Measurements from ENCODE around the gene MAPK6.

MAPK6 gene

DNA sequence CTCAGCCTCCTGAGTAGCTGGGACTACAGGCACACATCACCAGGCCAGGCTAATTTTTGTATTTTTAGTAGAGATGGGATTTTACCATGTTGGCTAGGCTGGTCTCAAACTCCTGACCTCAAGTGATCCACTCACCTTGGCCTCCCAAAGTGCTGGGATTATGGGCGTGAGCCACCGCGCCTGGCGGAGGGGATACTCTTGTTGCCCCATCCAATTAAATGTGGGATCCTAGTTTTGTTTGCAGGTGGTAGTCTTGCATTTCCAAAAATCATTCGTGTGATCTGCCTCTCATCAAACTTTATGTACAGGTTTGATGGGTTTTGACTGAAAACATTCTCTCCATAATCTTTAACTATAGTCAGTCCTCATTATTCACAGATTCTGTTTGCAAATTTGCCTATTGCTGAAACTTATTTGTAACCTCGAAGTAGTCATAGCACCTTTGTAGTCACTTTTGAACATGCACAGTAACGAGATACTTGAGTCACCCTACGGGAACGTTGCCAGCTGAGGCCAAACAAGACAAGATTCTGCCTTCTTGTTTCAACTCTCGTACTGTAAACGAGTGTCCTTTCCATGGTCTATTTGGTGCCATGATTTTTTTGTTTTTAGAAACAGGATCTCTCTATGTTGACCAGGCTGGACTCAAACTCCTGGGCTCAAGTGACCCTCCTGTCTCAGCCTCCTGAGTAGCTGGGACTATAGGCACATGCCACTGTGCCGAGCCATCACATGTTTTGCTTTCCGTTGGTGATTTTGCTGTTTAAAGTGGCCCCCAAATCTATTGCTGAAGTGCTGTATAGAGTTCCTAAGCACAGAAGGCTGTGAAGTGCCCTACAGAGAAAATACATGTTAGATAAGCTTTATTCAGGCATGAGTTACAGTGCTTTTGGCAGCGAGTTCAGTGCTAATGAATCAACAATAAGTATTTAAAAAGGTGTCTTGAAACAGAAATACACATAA is 8.1 kb upstream of the MAPK6 start:
- no peak for TF ChIP-seq EZH2 (IDR thresholded peaks at IDR 0.05; ENCODE audit: borderline replicate concordance, low read length)
- TF ChIP-seq, protein P1, sequence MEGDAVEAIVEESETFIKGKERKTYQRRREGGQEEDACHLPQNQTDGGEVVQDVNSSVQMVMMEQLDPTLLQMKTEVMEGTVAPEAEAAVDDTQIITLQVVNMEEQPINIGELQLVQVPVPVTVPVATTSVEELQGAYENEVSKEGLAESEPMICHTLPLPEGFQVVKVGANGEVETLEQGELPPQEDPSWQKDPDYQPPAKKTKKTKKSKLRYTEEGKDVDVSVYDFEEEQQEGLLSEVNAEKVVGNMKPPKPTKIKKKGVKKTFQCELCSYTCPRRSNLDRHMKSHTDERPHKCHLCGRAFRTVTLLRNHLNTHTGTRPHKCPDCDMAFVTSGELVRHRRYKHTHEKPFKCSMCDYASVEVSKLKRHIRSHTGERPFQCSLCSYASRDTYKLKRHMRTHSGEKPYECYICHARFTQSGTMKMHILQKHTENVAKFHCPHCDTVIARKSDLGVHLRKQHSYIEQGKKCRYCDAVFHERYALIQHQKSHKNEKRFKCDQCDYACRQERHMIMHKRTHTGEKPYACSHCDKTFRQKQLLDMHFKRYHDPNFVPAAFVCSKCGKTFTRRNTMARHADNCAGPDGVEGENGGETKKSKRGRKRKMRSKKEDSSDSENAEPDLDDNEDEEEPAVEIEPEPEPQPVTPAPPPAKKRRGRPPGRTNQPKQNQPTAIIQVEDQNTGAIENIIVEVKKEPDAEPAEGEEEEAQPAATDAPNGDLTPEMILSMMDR (IDR thresholded peaks at IDR 0.05; ENCODE audit: low read length): no peak
- H3K36me3 ChIP-seq (ENCODE audit: insufficient read depth, low read length): no peaks in the 10 kb centered on the region
- H3K9me3 ChIP-seq (ENCODE audit: low read length): no peaks in the 10 kb centered on the region
- no peaks in the 10 kb centered on the region for H3K27me3 ChIP-seq (ENCODE audit: insufficient read depth, low read length)
- no peaks in the 10 kb centered on the region for H4K20me1 ChIP-seq (ENCODE audit: insufficient read depth, low read length)
- no peak overlapping the region for H3K27ac ChIP-seq (ENCODE audit: low read depth, low read length, poor library complexity, severe bottlenecking)
- peaks cover 31% of the 10 kb centered on the region for H3K4me1 ChIP-seq (ENCODE audit: insufficient read depth, low read length, severe bottlenecking)
- H3F3A ChIP-seq (ENCODE audit: insufficient read depth, low read length): no peaks in the 10 kb centered on the region
- no peaks in the 10 kb centered on the region for H3K9me2 ChIP-seq (ENCODE audit: low read depth, low read length)
- no peak overlapping the region for H3K9ac ChIP-seq (ENCODE audit: low read length)
- no peaks in the 10 kb centered on the region for H3K79me2 ChIP-seq (ENCODE audit: insufficient read depth, low read length)
- H3K4me2 ChIP-seq (ENCODE audit: low read length): no peak overlapping the region
- H3K4me3 ChIP-seq (ENCODE audit: low read depth, low read length, poor library complexity, severe bottlenecking): no peak overlapping the region
- 0 out of 2 replicates have a peak overlapping the region, but pooled peaks have one; percentile 7 for H2AFZ ChIP-seq (ENCODE audit: low read length)

DNA sequence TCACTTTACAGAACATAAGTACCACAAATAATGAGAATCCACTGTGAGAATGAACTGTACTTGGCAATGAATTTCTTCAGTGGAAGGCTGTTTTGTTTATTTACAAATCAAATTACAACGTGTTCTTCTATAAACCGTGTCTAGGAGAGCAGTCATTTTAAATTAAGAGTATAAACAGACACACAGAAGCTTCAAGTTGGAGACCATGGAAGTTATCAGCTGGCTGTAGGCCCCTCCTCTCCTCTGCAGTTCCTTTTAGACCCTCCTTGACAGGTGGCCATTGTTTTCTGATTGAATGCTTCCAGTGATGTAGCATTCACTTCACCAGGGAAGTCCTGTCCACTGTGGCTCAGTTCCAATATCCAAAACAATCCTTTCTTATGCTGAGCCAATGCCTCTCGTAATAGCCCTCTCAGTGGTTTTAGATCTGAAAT is 7.3 kb upstream of the MAPK6 start:
- Histone ChIP-seq H3K36me3 (ENCODE audit: insufficient read depth, low read length) (no peaks in the 10 kb centered on the region), H3K79me2 (ENCODE audit: insufficient read depth, low read length) (no peaks in the 10 kb centered on the region), H3K4me3 (ENCODE audit: low read depth, low read length, poor library complexity, severe bottlenecking) (no peak overlapping the region), H3K9me3 (ENCODE audit: low read length) (no peaks in the 10 kb centered on the region), H2AFZ (ENCODE audit: low read length) (0 out of 2 replicates have a peak overlapping the region, but pooled peaks have one; percentile 7), H3K9ac (ENCODE audit: low read length) (no peak overlapping the region), H3K9me2 (ENCODE audit: low read depth, low read length) (no peaks in the 10 kb centered on the region), H3K4me2 (ENCODE audit: low read length) (no peak overlapping the region), H3K4me1 (ENCODE audit: insufficient read depth, low read length, severe bottlenecking) (peaks cover 26% of the 10 kb centered on the region), H3K27ac (ENCODE audit: low read depth, low read length, poor library complexity, severe bottlenecking) (no peak overlapping the region), H3F3A (ENCODE audit: insufficient read depth, low read length) (no peaks in the 10 kb centered on the region), H4K20me1 (ENCODE audit: insufficient read depth, low read length) (no peaks in the 10 kb centered on the region), H3K27me3 (ENCODE audit: insufficient read depth, low read length) (no peaks in the 10 kb centered on the region)
- TF ChIP-seq, protein P1 (IDR thresholded peaks at IDR 0.05; ENCODE audit: low read length): no peak
- no peak for TF ChIP-seq EZH2 (IDR thresholded peaks at IDR 0.05; ENCODE audit: borderline replicate concordance, low read length)

DNA sequence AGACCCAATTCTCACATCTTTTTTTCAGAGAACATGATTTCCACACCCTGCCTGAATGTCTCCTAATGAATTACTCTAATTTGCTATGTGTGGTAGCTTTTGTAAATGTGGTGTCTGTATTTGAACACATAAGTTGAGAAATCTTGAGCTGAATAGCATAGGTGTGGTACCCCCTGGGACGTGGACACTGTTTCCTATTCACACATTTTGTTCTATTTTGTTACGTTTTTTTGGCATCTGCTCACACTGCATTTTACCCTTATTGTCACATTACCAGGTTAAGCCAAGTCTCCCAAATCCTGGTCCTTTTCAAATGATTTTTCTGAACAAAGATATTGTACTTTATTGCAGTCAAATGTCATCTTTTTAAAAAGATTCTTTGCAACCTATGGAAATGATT is 6.8 kb upstream of the MAPK6 start:
- no peak overlapping the region for H2AFZ ChIP-seq (ENCODE audit: low read length)
- TF ChIP-seq EZH2 (IDR thresholded peaks at IDR 0.05; ENCODE audit: borderline replicate concordance, low read length): no peak
- TF ChIP-seq, protein P1 (IDR thresholded peaks at IDR 0.05; ENCODE audit: low read length): no peak
- peaks cover 22% of the 10 kb centered on the region for H3K4me1 ChIP-seq (ENCODE audit: insufficient read depth, low read length, severe bottlenecking)

More for the DNA sequence above, 6.8 kb upstream of the MAPK6 start:
- Histone ChIP-seq H3K9ac (ENCODE audit: low read length) (no peak overlapping the region), H3K4me3 (ENCODE audit: low read depth, low read length, poor library complexity, severe bottlenecking) (no peak overlapping the region), H3K9me2 (ENCODE audit: low read depth, low read length) (no peaks in the 10 kb centered on the region), H3K27ac (ENCODE audit: low read depth, low read length, poor library complexity, severe bottlenecking) (no peak overlapping the region), H3K9me3 (ENCODE audit: low read length) (no peaks in the 10 kb centered on the region), H3K27me3 (ENCODE audit: insufficient read depth, low read length) (no peaks in the 10 kb centered on the region), H3K4me2 (ENCODE audit: low read length) (no peak overlapping the region), H3K79me2 (ENCODE audit: insufficient read depth, low read length) (no peaks in the 10 kb centered on the region), H3K36me3 (ENCODE audit: insufficient read depth, low read length) (no peaks in the 10 kb centered on the region), H4K20me1 (ENCODE audit: insufficient read depth, low read length) (no peaks in the 10 kb centered on the region), H3F3A (ENCODE audit: insufficient read depth, low read length) (no peaks in the 10 kb centered on the region)
